HepG2 (cell line): ENCODE measurements around the gene SLC35B1. TPM values are rescaled to one million over a fixed set of nuclear protein-coding genes. Genes with fewer than 3 reads are reported as not detected.

Experiments
- AHR ChIP-seq: IDR thresholded peaks from 2 replicates; pipeline ENCODE4 v1.6.1; 2018; ENCODE audit warnings: missing genetic modification reagents, missing compliant biosample characterization
- ETV6 ChIP-seq: sonication (generic); formaldehyde crosslinking; conservative IDR thresholded peaks from 2 replicates; pipeline ENCODE4 v1.4.0; 2020; ENCODE audit warnings: missing genetic modification reagents
- HCFC1 ChIP-seq: fragments of 150-350 bp; IDR thresholded peaks from 2 replicates; pipeline ENCODE4 v1.6.1; 2014; ENCODE audit warnings: low read depth, low read length
- KDM6A ChIP-seq: IDR thresholded peaks from 2 replicates; pipeline ENCODE4 v1.6.1; 2016; ENCODE audit warnings: low read depth
- MXD4 ChIP-seq: IDR thresholded peaks from 2 replicates; pipeline ENCODE4 v1.6.1; 2016; ENCODE audit warnings: mild to moderate bottlenecking, missing biosample characterization, missing genetic modification reagents
- PRMT3 ChIP-seq: sonication (generic); formaldehyde crosslinking; IDR thresholded peaks from 2 replicates; pipeline ENCODE4 v1.8.1; 2022; ENCODE audit warnings: low read depth, mild to moderate bottlenecking, moderate library complexity, missing genetic modification reagents, borderline replicate concordance
- SKI ChIP-seq: fragments of 450-650 bp; IDR thresholded peaks from one replicate; pipeline ENCODE4 v1.6.1; 2018; ENCODE audit warnings: mild to moderate bottlenecking; ENCODE audit not compliant: partially characterized antibody
- SMC3 ChIP-seq: IDR thresholded peaks from 2 replicates; pipeline ENCODE4 v1.6.1; 2011; ENCODE audit warnings: low read length, improper control_type of control experiment
- SNAI1 ChIP-seq: sonication (generic); formaldehyde crosslinking; IDR thresholded peaks from 2 replicates; pipeline ENCODE4 v1.5.0; 2020; ENCODE audit warnings: mild to moderate bottlenecking, missing genetic modification reagents, borderline replicate concordance
- USF2 ChIP-seq, 2 experiments: sonication (generic) in 1 of 2; formaldehyde crosslinking in 1 of 2; IDR thresholded peaks; 2 replicates each; pipeline versions ENCODE4 v1.5.1 to v1.6.1; 2011 to 2020; ENCODE audit warnings: borderline replicate concordance in 1 of 2, low read depth in 1 of 2, low read length in 1 of 2, mild to moderate bottlenecking in 1 of 2, missing genetic modification reagents in 1 of 2, moderate library complexity in 1 of 2
- YEATS4 ChIP-seq: sonication (generic); formaldehyde crosslinking; IDR thresholded peaks from 2 replicates; pipeline ENCODE4 v1.4.0; 2020; ENCODE audit warnings: missing genetic modification reagents, borderline replicate concordance
- ZNF441 ChIP-seq: sonication (generic); formaldehyde crosslinking; IDR thresholded peaks from 2 replicates; pipeline ENCODE4 v1.7.0; 2021; ENCODE audit warnings: missing genetic modification reagents, borderline replicate concordance
- ZNF552 ChIP-seq: sonication (generic); formaldehyde crosslinking; IDR thresholded peaks from 2 replicates; pipeline ENCODE4 v1.9.0; 2022; ENCODE audit warnings: missing genetic modification reagents, mild to moderate bottlenecking, borderline replicate concordance
- ZNF678 ChIP-seq: sonication (generic); formaldehyde crosslinking; IDR thresholded peaks from 2 replicates; pipeline ENCODE4 v1.4.0; 2020; ENCODE audit warnings: mild to moderate bottlenecking, missing genetic modification reagents
- ZNF776 ChIP-seq: sonication (generic); formaldehyde crosslinking; IDR thresholded peaks from 2 replicates; pipeline ENCODE4 v1.4.0; 2020; ENCODE audit warnings: mild to moderate bottlenecking, missing genetic modification reagents
- ZNF800 ChIP-seq: sonication (generic); formaldehyde crosslinking; IDR thresholded peaks from 2 replicates; pipeline ENCODE4 v1.4.0; 2020; ENCODE audit warnings: missing genetic modification reagents
- ZNF850 ChIP-seq: sonication (generic); formaldehyde crosslinking; conservative IDR thresholded peaks from 2 replicates; pipeline ENCODE4 v1.9.0; 2021; ENCODE audit warnings: mild to moderate bottlenecking, missing genetic modification reagents
- ZSCAN25 ChIP-seq: sonication (generic); formaldehyde crosslinking; IDR thresholded peaks from 2 replicates; pipeline ENCODE4 v1.8.0; 2022; ENCODE audit warnings: mild to moderate bottlenecking, missing genetic modification reagents
- polyA plus RNA-seq, 8 experiments: library from polyadenylated mRNA; depleted of rRNA in 3 of 8; stranded (reverse) in 7 of 8; unstranded in 1 of 8; fragments of >200 nt; fragmentation: Illumina TruSeq in 4 of 8; extraction: Trizol in 4 of 8; gene quantifications; 2 replicates each; pipeline versions ENCODE4 v1.2.1 to v1.2.3, GENCODE V29; 2011 to 2016; ENCODE audit warnings: low read depth in 4 of 8, missing spikeins in 1 of 8, mixed read lengths in 1 of 8; ENCODE audit not compliant: insufficient read depth in 1 of 8
- total RNA-seq, 5 experiments: library from RNA; depleted of rRNA; stranded (reverse); fragments of >200 nt; fragmentation: Illumina TruSeq; extraction: Trizol; gene quantifications; 2 replicates each; pipeline ENCODE4 v1.2.3, GENCODE V29; 2016; ENCODE audit warnings: low read depth in 1 of 5
- TF ChIP-seq, protein P1 (sequence below): sonication (generic); formaldehyde crosslinking; IDR thresholded peaks from 2 replicates; pipeline ENCODE4 v1.4.0; 2020; ENCODE audit warnings: missing genetic modification reagents
- TF ChIP-seq, protein P2 (sequence below): sonication (generic); formaldehyde crosslinking; IDR thresholded peaks from 2 replicates; pipeline ENCODE4 v1.4.0; 2020; ENCODE audit warnings: missing genetic modification reagents

Gene SLC35B1
- total and polyA plus RNA-seq, 2 of the 13 experiments (the other 11 are each of a cell fraction or from before 2014, with no cell fraction given) = 99.6 to 113 TPM

DNA sequence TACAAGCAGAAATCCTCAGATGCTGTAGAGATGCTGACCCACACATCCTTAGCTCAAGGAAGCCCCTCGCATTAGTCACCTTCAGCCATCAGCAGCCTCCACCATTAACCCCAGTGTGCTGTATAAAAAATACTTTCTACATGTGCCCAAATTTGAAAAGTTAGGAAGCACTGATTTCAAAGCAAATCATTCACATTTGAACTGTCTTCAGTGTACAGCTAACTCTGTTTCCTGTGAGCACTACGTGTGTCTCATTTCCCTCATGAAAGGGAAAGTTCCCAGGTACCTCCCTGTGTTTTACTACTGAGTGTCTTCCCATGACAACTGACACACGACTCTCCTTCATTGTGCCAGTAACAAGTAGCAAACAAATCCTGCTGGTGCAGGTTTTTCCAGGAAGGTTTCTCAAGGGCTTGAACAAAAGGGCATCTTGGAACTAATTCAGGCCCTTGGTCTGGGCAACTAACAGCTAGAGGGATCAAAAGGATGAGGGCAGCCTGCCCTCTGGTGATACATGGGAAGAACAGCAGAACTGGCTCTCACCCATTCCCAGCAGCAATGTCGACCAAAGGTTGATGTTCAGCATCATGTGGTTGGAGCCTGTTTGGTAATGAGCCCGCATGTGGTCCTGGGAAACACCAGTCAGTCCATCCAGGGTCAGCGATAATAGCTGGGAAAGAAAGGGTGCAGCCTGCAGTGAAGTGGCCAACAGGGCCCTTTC is 4.0 kb downstream of the SLC35B1 start (continued):
- TF ChIP-seq KDM6A = no peak
- peak; percentile 60; the same call in 1 of the 2 replicates for TF ChIP-seq MXD4
- TF ChIP-seq USF2 (IDR thresholded peaks at IDR 0.05; ENCODE audit: low read depth, low read length) = peak; percentile 59; the same call in 1 of the 2 replicates
- peak; percentile 37; the same call in 1 of the 2 replicates for TF ChIP-seq USF2 (CRISPR knock-in tag; IDR thresholded peaks at IDR 0.05; ENCODE audit: borderline replicate concordance)
- TF ChIP-seq ZNF552 (CRISPR knock-in tag) = no peak
- TF ChIP-seq ETV6 = no peak
- no peak for TF ChIP-seq YEATS4 (CRISPR knock-in tag)
- TF ChIP-seq, protein P1, sequence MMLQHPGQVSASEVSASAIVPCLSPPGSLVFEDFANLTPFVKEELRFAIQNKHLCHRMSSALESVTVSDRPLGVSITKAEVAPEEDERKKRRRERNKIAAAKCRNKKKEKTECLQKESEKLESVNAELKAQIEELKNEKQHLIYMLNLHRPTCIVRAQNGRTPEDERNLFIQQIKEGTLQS (CRISPR knock-in tag) = no peak
- TF ChIP-seq ZNF850 = no peak
- TF ChIP-seq AHR (CRISPR knock-in tag) = no peak
- no peak for TF ChIP-seq ZNF800 (CRISPR knock-in tag)
- TF ChIP-seq, protein P2, sequence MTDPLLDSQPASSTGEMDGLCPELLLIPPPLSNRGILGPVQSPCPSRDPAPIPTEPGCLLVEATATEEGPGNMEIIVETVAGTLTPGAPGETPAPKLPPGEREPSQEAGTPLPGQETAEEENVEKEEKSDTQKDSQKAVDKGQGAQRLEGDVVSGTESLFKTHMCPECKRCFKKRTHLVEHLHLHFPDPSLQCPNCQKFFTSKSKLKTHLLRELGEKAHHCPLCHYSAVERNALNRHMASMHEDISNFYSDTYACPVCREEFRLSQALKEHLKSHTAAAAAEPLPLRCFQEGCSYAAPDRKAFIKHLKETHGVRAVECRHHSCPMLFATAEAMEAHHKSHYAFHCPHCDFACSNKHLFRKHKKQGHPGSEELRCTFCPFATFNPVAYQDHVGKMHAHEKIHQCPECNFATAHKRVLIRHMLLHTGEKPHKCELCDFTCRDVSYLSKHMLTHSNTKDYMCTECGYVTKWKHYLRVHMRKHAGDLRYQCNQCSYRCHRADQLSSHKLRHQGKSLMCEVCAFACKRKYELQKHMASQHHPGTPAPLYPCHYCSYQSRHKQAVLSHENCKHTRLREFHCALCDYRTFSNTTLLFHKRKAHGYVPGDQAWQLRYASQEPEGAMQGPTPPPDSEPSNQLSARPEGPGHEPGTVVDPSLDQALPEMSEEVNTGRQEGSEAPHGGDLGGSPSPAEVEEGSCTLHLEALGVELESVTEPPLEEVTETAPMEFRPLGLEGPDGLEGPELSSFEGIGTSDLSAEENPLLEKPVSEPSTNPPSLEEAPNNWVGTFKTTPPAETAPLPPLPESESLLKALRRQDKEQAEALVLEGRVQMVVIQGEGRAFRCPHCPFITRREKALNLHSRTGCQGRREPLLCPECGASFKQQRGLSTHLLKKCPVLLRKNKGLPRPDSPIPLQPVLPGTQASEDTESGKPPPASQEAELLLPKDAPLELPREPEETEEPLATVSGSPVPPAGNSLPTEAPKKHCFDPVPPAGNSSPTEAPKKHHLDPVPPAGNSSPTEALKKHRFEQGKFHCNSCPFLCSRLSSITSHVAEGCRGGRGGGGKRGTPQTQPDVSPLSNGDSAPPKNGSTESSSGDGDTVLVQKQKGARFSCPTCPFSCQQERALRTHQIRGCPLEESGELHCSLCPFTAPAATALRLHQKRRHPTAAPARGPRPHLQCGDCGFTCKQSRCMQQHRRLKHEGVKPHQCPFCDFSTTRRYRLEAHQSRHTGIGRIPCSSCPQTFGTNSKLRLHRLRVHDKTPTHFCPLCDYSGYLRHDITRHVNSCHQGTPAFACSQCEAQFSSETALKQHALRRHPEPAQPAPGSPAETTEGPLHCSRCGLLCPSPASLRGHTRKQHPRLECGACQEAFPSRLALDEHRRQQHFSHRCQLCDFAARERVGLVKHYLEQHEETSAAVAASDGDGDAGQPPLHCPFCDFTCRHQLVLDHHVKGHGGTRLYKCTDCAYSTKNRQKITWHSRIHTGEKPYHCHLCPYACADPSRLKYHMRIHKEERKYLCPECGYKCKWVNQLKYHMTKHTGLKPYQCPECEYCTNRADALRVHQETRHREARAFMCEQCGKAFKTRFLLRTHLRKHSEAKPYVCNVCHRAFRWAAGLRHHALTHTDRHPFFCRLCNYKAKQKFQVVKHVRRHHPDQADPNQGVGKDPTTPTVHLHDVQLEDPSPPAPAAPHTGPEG = no peak
- TF ChIP-seq ZNF776 (CRISPR knock-in tag) = no peak
- no peak for TF ChIP-seq HCFC1
- no peak for TF ChIP-seq SKI
- TF ChIP-seq ZNF678 (CRISPR knock-in tag) = no peak
- TF ChIP-seq SNAI1 (CRISPR knock-in tag) = no peak
- TF ChIP-seq ZNF441 = no peak
- TF ChIP-seq ZSCAN25 = no peak
- TF ChIP-seq PRMT3 (CRISPR knock-in tag) = no peak
- peak; percentile 97 for TF ChIP-seq SMC3
